ENCODE data around the gene GSTO2. TPM values are rescaled to one million over a fixed set of nuclear protein-coding genes. Genes with fewer than 3 reads are reported as not detected.

The GSTO2 gene
- total and polyA plus RNA-seq, 10 of the 15 experiments (the other 5 are each of a cell fraction or from before 2014, with no cell fraction given) = 0.16 to 0.86 (median 0.46) TPM

DNA sequence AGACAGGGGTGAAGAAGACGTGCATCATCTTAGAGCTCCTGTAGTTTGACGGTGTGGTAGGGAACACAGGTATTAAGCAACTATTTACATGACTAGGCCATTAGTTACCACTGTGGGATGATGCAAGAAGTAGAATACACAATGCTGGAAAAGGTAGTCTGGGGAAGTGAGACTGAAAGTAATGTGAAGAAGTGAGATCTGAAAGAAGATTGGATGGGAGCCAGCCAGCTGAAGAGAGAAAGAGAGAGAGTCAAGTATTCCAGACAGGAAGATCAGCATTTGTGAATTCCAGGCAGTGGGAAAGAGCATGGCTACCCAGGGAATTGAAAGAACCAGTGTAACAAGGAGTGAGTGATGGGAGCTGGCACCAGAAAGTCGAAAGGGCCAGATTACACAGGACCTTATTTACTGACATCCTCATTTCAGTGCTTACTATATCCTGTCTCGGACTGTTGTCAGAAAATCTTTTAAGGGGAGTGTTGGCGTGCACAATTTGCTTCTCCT lies 80.7 kb downstream of the GSTO2 start (continued):
- no peak for TF ChIP-seq HDAC2 (IDR thresholded peaks at IDR 0.05)
- TF ChIP-seq, protein P1, sequence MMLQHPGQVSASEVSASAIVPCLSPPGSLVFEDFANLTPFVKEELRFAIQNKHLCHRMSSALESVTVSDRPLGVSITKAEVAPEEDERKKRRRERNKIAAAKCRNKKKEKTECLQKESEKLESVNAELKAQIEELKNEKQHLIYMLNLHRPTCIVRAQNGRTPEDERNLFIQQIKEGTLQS (IDR thresholded peaks at IDR 0.05; ENCODE audit: borderline replicate concordance, extremely low read depth, low read depth, low read length) = no peak
- TF ChIP-seq JUND (IDR thresholded peaks at IDR 0.05; ENCODE audit: low read depth, low read length) = no peak
- TF ChIP-seq CBX5 (IDR thresholded peaks at IDR 0.05; ENCODE audit: low read depth) = no peak
- TF ChIP-seq RB1 (IDR thresholded peaks at IDR 0.05; ENCODE audit: borderline replicate concordance) = no peak
- no peak for TF ChIP-seq PAX8 (IDR thresholded peaks at IDR 0.05)
- peak; percentile 97 for TF ChIP-seq SPI1 (IDR thresholded peaks at IDR 0.05; ENCODE audit: borderline replicate concordance, insufficient read depth, low read depth, low read length)
- peak; percentile 35; the same call in 1 of the 2 replicates for TF ChIP-seq MXI1 (IDR thresholded peaks at IDR 0.05; ENCODE audit: low read depth, low read length)

DNA sequence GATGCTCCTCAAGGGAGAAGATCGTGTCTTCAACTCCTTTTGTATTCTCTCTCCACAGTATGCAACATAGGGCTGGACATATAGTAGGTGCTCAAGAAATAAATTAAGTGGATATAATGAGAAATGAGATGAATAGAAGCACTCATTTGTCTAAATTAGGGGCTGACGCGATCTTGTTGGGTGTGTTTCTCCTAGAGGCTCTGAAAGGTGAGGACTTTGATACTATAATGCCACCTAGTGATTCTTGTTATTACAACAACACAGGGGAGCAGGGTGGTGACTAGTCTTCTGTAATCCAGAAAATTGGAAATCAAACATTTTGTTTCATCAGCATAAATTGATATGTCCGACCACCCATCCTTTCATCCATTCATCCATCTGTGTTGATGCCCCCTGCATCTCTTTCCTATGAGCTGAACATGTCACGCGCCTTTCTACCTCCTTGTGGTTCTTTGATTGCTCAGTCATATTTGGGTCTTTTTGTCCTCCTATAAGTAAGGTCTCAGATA lies 81.2 kb downstream of the GSTO2 start:
- FAIRE-seq = peak; percentile 87
- intact Hi-C loops (cut with micrococcal nuclease; ENCODE audit: unreplicated experiment) (loop anchor here (1.0 to 5.0 kb wide), 3 partner anchors 45 to 228 kb away; partner anchors contain the start of gene SFR1), in situ Hi-C loops (cut with MboI) (no loop called here)
- Histone ChIP-seq H3K9ac (ENCODE audit: control insufficient read depth, insufficient read depth, low read length) (no peak overlapping the region), H3K4me3 (no peak overlapping the region), H3K4me1 (ENCODE audit: control insufficient read depth, insufficient read depth, low read length) (peaks cover 51% of the 10 kb centered on the region), H3K27me3 (replicated peaks in 1 of 2; ENCODE audit: control insufficient read depth in 2 of 2, insufficient read depth in 2 of 2, low read length in 1 of 2) (no peaks in the 10 kb centered on the region), H3K36me3 (ENCODE audit: control insufficient read depth in 2 of 2, insufficient read depth in 2 of 2, low read length in 1 of 2) (no peaks in the 10 kb centered on the region), H3K9me3 (replicated peaks; ENCODE audit: control insufficient read depth, insufficient read depth, low read length) (no peaks in the 10 kb centered on the region; the same call in 2 of the 3 replicates), H4K20me1 (ENCODE audit: control insufficient read depth, insufficient read depth) (no peaks in the 10 kb centered on the region), H3K4me2 (ENCODE audit: control insufficient read depth, insufficient read depth) (peak overlapping the region; percentile 80), H2AFZ (ENCODE audit: control insufficient read depth, low read depth, low read length) (no peak overlapping the region; the same call in 1 of the 2 replicates), H3K79me2 (ENCODE audit: control insufficient read depth, insufficient read depth, low read length) (no peaks in the 10 kb centered on the region), H3K27ac (ENCODE audit: control insufficient read depth, insufficient read depth) (peak overlapping the region; percentile 35)
- DNase-seq (ENCODE audit: low read depth, low spot score) = peak; percentile 53
- SMC1A ChIA-PET (ENCODE audit: uncharacterized antibody, unreplicated experiment) = interaction anchor here (0.7 to 10.5 kb wide), 13 partner anchors 9 to 76 kb away, joined by 3 to 187 read pairs (median 9); partner anchors contain the start of gene ITPRIP
- RAD21 ChIA-PET (ENCODE audit: unreplicated experiment) = interaction anchor here (0.8 to 6.8 kb wide), 9 partner anchors 9 to 76 kb away, joined by 3 to 137 read pairs (median 8); partner anchors contain the start of gene ITPRIP
- no TSS peak for BruUV-seq (replicated peaks)
- 28% methylated on average over 6 of the region's 6 CpGs for whole genome bisulfite sequencing (ENCODE audit: insufficient coverage, insufficient replicate concordance, low lambda C conversion rate, missing lambda C conversion rate)
- POLR2A ChIA-PET = interaction anchor here (0.5 to 2.2 kb wide), 6 partner anchors 9 to 434 kb away, joined by 3 to 10 read pairs (median 4); partner anchors contain the start of genes ITPRIP and SFR1
- CTCF ChIA-PET = interaction anchor here (0.8 to 12.8 kb wide), 18 partner anchors 9 to 335 kb away, joined by 3 to 419 read pairs (median 12); partner anchors contain the start of genes GSTO1, GSTO2 and ITPRIP
- ATAC-seq = peak; percentile 82
- TF ChIP-seq SMC3 (IDR thresholded peaks at IDR 0.05; ENCODE audit: borderline replicate concordance, low read length) = peak; percentile 76
- TF ChIP-seq, protein P2, sequence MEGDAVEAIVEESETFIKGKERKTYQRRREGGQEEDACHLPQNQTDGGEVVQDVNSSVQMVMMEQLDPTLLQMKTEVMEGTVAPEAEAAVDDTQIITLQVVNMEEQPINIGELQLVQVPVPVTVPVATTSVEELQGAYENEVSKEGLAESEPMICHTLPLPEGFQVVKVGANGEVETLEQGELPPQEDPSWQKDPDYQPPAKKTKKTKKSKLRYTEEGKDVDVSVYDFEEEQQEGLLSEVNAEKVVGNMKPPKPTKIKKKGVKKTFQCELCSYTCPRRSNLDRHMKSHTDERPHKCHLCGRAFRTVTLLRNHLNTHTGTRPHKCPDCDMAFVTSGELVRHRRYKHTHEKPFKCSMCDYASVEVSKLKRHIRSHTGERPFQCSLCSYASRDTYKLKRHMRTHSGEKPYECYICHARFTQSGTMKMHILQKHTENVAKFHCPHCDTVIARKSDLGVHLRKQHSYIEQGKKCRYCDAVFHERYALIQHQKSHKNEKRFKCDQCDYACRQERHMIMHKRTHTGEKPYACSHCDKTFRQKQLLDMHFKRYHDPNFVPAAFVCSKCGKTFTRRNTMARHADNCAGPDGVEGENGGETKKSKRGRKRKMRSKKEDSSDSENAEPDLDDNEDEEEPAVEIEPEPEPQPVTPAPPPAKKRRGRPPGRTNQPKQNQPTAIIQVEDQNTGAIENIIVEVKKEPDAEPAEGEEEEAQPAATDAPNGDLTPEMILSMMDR (IDR thresholded peaks at IDR 0.05 in 2 of 3, conservative IDR thresholded peaks at IDR 0.05 in 1 of 3; ENCODE audit: control insufficient read depth in 2 of 3, extremely low read depth in 1 of 3, insufficient read depth in 1 of 3, low read depth in 3 of 3, low read length in 3 of 3) = peak; percentile 50 to 84 (median 66); a peak in 5 of 6 replicates
- peak; percentile 44; the same call in 1 of the 2 replicates for TF ChIP-seq SMARCA5 (IDR thresholded peaks at IDR 0.05)
- TF ChIP-seq RB1 (IDR thresholded peaks at IDR 0.05; ENCODE audit: borderline replicate concordance) = 0 out of 2 replicates have a peak, but pooled peaks have one; percentile 32
- TF ChIP-seq CREB1 (IDR thresholded peaks at IDR 0.05; ENCODE audit: low read depth) = no peak
- TF ChIP-seq, protein P3, sequence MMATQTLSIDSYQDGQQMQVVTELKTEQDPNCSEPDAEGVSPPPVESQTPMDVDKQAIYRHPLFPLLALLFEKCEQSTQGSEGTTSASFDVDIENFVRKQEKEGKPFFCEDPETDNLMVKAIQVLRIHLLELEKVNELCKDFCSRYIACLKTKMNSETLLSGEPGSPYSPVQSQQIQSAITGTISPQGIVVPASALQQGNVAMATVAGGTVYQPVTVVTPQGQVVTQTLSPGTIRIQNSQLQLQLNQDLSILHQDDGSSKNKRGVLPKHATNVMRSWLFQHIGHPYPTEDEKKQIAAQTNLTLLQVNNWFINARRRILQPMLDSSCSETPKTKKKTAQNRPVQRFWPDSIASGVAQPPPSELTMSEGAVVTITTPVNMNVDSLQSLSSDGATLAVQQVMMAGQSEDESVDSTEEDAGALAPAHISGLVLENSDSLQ (IDR thresholded peaks at IDR 0.05) = 0 out of 2 replicates have a peak, but pooled peaks have one; percentile 5
- no peak for TF ChIP-seq LARP7 (IDR thresholded peaks at IDR 0.05)
- peak; percentile 89 for TF ChIP-seq RAD21 (IDR thresholded peaks at IDR 0.05; ENCODE audit: insufficient read depth, low read depth, low read length)
- TF ChIP-seq TARDBP (IDR thresholded peaks at IDR 0.05; ENCODE audit: borderline replicate concordance) = no peak
- no peak for TF ChIP-seq EP300 (IDR thresholded peaks at IDR 0.05; ENCODE audit: borderline replicate concordance in 1 of 2, control insufficient read depth in 1 of 2, low read depth in 2 of 2, low read length in 2 of 2)
- no peak for TF ChIP-seq ZNF24 (IDR thresholded peaks at IDR 0.05)
- TF ChIP-seq HDGF (IDR thresholded peaks at IDR 0.05) = no peak
- TF ChIP-seq JUND (IDR thresholded peaks at IDR 0.05; ENCODE audit: low read depth, low read length) = no peak

Data from GM12878 (cell line).